ENCODE measurements around the gene NTN1.

NTN1 gene

DNA sequence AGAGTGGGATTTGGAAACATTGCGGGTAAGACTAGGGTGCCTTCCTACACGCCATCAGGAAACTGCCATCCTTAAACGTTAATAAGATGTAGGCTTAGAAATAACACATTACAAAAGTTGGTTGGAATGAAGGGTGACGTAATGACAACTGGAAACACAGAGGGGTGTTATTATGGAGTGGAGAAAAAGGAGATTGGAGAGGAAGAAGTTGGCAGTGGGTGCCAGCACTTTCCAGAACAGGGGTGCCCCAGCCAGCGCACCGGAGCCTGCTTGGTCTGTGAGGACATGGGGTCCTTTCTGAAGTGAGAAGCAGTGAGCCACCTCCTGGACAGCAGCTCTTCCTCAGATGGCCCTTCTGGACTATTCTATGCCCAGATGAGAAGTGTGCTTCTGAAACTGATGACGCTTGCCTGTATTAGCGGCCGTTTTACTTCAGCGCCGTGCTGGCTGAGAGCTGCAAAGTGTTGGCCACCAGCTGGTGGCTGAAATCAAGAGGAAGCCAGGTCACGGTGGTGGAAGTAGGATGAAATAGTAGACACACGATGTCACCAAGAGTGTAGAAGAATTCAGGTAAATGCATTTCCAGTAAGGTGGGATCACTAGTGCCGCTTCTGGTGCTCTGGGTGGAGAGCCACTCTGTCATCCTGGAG lies 244.8 kb downstream of the NTN1 start:
- H3K9me3 Mint-ChIP-seq, result no peaks in the 10 kb centered on the region
- DNase-seq (no peak), ATAC-seq (no peak)
- H3K4me1 Mint-ChIP-seq, result no peaks in the 10 kb centered on the region
- no peak overlapping the region for H3K4me3 Mint-ChIP-seq
- H3K27me3 Mint-ChIP-seq, result no peaks in the 10 kb centered on the region
- no peak overlapping the region for H3K27ac Mint-ChIP-seq

DNA sequence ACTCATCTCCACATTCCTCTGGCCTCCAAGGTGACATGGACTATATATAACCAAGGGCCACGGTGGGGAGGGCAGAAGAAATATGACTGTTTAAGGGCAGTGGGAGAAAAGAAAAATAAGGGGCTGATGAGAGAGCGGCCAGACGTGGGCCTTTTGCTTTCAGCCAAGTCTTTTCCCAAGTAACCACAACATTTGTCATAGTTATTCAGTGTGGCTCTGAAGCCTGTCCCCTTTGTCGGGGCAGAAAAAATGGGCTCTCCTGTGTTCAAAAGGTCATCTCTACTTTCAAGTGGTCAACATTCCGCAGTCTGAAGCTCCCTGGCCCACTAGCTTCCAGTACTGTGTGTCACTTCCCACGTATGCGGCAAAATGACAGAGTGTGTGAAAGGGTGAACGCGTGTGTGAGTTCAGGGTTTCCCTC lies 245.4 kb downstream of the NTN1 start:
- no peaks in the 10 kb centered on the region for H3K9me3 Mint-ChIP-seq
- ATAC-seq (no peak), DNase-seq (no peak)
- H3K4me3 Mint-ChIP-seq, result no peak overlapping the region
- H3K4me1 Mint-ChIP-seq, result no peaks in the 10 kb centered on the region
- H3K27ac Mint-ChIP-seq, result no peak overlapping the region
- no peaks in the 10 kb centered on the region for H3K27me3 Mint-ChIP-seq

- Mint-ChIP-seq H3K27ac (no peak overlapping the region), H3K27me3 (no peaks in the 10 kb centered on the region), H3K4me3 (no peak overlapping the region), H3K4me1 (peaks cover 11% of the 10 kb centered on the region), H3K9me3 (no peaks in the 10 kb centered on the region)
- no peak for DNase-seq
- no peak for ATAC-seq
Observed at GRCh38 chr17:9268546-9268945, 247.2 kb downstream of the NTN1 start.

DNA sequence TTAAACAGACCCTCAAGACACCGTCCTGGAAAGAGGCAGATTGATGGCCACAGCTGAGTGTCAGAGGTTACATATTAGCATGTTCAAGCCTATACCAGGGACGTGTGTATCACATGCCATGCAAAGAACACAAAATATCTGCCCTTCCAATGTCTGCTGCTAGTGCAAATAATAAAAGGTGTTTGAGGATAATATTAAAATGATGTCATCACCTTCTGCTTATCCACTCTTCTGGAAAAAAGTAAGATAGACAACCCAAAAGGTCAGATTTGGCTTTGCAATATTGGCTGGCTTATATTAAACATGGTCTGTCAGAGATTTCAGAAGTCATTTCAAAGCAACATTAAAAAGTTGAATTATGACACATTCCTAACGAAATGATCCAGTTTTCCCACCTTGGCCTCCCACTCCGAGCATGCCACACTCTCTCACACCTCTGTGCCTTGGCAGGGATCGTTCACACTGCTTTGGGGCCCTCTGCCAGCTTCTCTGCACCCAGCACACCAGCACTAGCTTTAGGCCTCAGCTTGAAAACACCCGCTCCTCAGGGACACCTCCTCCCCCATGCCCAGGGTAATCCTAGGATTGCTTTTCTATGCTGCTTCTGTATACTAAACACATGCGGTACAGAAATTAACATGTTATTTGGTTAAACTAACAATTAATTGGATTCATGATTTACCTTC lies 248.2 kb downstream of the NTN1 start:
- H3K27ac Mint-ChIP-seq, result peak overlapping the region in 1 of 2 donors; percentile 84
- no peaks in the 10 kb centered on the region for H3K9me3 Mint-ChIP-seq
- DNase-seq, result no peak
- H3K27me3 Mint-ChIP-seq, result no peaks in the 10 kb centered on the region
- H3K4me3 Mint-ChIP-seq, result no peak overlapping the region
- ATAC-seq, result no peak
- H3K4me1 Mint-ChIP-seq, result peaks cover 21% of the 10 kb centered on the region

- H3K9me3 Mint-ChIP-seq, result no peaks in the 10 kb centered on the region
- ATAC-seq, result no peak
- no peak overlapping the region for H3K27ac Mint-ChIP-seq
Observed at GRCh38 chr17:9270921-9271320, 249.6 kb downstream of the NTN1 start.

DNA sequence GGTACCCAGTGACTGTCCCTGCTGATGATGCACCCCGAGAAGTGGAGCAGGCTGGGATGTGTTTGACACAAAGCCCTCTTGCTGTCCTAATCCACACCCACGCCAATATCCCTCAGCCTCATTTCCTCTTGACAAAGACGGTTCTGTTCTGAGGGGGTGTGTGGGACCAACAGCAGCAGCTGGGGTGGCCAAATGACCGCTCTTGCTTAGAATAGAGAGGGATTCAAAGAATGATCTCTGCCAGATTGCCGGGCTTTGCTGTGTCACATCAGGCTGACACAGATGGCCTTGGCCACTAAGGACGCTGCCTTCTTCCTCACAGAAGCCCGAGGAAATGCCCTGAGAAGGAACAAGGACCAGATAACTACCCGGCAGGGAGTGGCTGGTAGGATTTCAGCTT lies 250.7 kb downstream of the NTN1 start:
- H3K27me3 Mint-ChIP-seq, result no peaks in the 10 kb centered on the region
- no peak for ATAC-seq
- no peak for DNase-seq
- no peaks in the 10 kb centered on the region for H3K9me3 Mint-ChIP-seq
- peaks cover 28% of the 10 kb centered on the region for H3K4me1 Mint-ChIP-seq
- no peak overlapping the region for H3K4me3 Mint-ChIP-seq
- H3K27ac Mint-ChIP-seq, result no peak overlapping the region

More at GRCh38 chr17:9270921-9271320, 249.6 kb downstream of the NTN1 start:
- H3K27me3 Mint-ChIP-seq, result no peaks in the 10 kb centered on the region
- DNase-seq, result no peak
- peaks cover 28% of the 10 kb centered on the region for H3K4me1 Mint-ChIP-seq
- H3K4me3 Mint-ChIP-seq, result no peak overlapping the region

DNA sequence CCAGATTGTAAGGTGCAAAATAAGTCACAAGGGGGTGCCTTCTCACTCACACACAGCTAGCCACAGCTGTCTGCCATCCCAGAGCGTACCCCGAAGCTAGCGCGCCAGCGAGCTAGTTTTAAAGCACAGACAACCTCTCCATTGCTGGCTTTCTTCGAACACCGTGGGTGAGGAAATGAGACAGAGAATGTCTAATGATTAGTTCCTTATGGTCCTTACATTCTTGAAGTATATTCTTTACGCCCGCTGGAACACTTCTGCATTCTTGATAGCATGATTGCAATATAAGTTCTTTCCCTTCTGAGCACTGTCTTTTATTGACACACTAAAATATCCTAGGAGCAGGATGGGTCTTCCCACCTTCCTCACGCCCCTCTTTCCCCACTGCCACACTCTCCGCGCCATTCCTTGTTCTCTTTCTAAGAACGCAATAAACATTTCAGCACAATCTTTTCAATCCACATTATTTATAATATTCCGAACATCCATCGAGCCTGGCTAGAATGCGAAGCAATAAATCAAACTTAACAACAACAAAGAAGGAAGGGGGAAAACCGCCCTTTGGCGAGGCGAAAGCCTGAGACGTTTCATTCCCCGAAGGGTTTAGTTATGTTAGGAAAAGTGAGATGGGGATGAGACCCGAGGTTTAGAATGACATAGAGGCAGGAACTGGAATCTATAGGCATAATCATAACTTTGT lies 251.3 kb downstream of the NTN1 start:
- DNase-seq (no peak), ATAC-seq (no peak)
- Mint-ChIP-seq H3K4me1 (peaks cover 28% of the 10 kb centered on the region), H3K27me3 (no peaks in the 10 kb centered on the region), H3K9me3 (no peaks in the 10 kb centered on the region), H3K27ac (no peak overlapping the region), H3K4me3 (peak overlapping the region in 1 of 2 donors; percentile 72)

DNA sequence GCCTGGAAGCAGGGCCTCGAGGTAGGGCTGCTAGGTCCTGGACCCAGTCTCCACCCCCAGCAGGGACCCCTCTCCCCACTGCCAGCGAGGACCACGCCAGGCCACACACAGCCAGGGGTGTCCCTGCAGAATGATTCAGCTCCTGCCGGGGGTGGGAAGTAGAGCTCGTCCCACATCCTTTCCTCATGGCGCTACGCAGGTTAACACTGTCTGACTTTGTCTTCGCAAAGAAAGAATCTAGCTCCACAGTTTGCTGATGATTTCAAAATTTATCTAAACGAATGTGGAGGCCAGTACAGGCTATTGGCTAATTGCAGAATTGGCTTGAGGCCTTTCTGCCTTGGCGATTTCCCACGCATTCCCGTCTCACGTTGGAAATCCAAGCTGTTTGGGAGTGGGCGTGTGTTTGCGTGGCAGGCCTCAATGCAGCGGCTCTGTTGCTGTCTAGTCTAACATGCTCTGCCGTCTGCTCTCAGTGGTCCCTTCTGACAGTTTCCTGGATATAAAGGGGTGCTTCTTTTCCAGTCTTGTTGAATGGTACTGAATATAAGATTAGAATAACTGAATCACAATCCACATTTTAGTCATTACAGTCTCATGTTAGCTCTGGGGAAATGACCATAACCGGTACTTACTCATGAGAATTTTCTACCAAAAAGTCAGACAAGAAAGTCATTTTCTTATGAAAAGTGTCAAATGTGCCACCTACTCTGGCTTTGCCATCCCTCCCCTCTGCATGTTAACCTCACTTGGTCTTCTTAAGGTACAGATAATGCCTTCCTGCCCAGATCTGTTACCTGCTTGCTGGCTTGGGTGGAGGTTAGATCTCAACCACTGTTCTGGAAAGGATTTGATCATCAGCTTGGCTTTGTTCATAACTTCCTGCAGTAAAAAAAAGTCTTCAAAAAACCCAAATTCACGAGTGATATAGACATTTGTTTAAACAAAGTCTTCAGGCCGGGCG lies 252.4 kb downstream of the NTN1 start:
- Mint-ChIP-seq H3K27me3 (no peaks in the 10 kb centered on the region), H3K4me1 (peaks cover 28% of the 10 kb centered on the region), H3K4me3 (peak overlapping the region; percentile 55 to 72), H3K9me3 (no peaks in the 10 kb centered on the region), H3K27ac (peak overlapping the region; percentile 89 to 92)
- peak; percentile 99 for ATAC-seq
- DNase-seq, result peak; percentile 19 to 80

GRCh38 chr17:9274973-9275372 lies 253.7 kb downstream of the NTN1 start:
- Mint-ChIP-seq H3K9me3 (no peaks in the 10 kb centered on the region), H3K4me1 (peaks cover 28% of the 10 kb centered on the region), H3K27ac (peak overlapping the region in 1 of 2 donors; percentile 83), H3K27me3 (no peaks in the 10 kb centered on the region), H3K4me3 (peak overlapping the region; percentile 8 to 23)
- ATAC-seq (no peak), DNase-seq (no peak)

DNA sequence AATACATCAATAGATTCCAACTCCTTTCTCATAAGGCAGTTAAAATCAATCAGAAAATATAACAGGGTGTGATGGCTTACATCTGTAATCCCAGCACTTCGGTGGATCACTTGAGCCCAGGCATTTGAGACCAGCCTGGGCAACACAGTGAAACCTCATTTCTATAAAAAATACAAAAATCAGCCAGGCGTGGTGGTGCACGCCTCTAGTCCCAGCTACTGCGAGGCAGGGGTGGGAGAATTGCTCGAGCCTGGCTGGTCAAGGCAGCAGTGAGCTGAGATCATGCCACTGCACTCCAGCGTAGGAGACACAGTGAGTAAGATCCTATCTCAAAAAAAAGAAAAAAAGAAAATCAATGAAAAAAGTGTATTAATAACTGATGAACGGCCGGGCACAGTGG lies 258.6 kb downstream of the NTN1 start:
- H3K9me3 Mint-ChIP-seq, result no peaks in the 10 kb centered on the region
- no peaks in the 10 kb centered on the region for H3K27me3 Mint-ChIP-seq
- ATAC-seq (no peak), DNase-seq (no peak)
- peaks cover 7% of the 10 kb centered on the region for H3K4me1 Mint-ChIP-seq
- no peak overlapping the region for H3K4me3 Mint-ChIP-seq
- H3K27ac Mint-ChIP-seq, result peak overlapping the region in 1 of 2 donors; percentile 35

DNA sequence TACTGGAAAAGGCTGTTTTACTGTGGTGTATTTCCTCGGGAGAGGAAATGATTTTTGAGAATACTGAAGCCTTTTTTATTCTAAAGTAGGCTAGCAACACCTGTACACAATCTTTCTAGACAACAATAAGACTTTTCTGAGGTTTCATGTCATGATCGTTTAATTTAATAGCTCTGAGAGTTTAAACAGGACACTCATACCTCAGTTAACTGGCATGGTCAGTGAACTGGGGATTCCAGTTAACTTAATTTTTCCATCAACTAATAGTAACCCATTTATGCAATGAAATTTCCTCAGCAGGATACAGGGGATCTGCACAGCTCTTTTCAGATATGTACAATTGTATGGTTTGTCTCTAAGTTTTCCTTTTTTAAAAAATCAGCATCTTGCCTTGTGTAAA lies 262.6 kb downstream of the NTN1 start:
- H3K4me3 Mint-ChIP-seq, result no peak overlapping the region
- H3K27me3 Mint-ChIP-seq, result no peaks in the 10 kb centered on the region
- no peak for DNase-seq
- H3K27ac Mint-ChIP-seq, result no peak overlapping the region
- peaks cover 17% of the 10 kb centered on the region for H3K4me1 Mint-ChIP-seq
- no peaks in the 10 kb centered on the region for H3K9me3 Mint-ChIP-seq
- no peak for ATAC-seq

- Mint-ChIP-seq H3K4me3 (no peak overlapping the region), H3K4me1 (peaks cover 27% of the 10 kb centered on the region), H3K9me3 (no peaks in the 10 kb centered on the region), H3K27ac (no peak overlapping the region), H3K27me3 (no peaks in the 10 kb centered on the region)
- ATAC-seq (no peak), DNase-seq (no peak)
Observed at GRCh38 chr17:9284884-9285283, 263.6 kb downstream of the NTN1 start.

GRCh38 chr17:9285602-9286427 lies 264.5 kb downstream of the NTN1 start:
- no peak overlapping the region for H3K4me3 Mint-ChIP-seq
- H3K27ac Mint-ChIP-seq, result no peak overlapping the region
- H3K27me3 Mint-ChIP-seq, result no peaks in the 10 kb centered on the region
- DNase-seq (no peak), ATAC-seq (no peak)
- H3K4me1 Mint-ChIP-seq, result peaks cover 36% of the 10 kb centered on the region
- no peaks in the 10 kb centered on the region for H3K9me3 Mint-ChIP-seq

DNA sequence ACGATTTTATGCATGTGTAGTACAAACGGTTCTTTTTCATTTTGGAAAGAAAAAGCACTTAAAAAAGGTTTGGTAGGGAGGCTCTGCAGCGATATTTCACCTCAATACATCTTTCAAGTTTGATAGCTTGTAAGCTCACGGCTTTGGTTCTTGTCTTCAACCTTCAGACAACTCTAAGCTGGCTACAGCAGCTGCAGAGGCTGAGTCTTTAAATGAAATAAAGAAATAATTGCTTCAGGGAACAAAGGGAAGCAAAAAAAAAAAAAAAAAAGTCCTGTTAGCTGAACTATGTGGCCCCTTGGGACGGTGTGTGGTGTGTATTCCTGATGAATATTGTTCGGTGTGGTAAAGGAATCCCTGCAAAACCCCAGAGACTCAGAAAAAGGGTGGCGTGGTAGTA lies 265.1 kb downstream of the NTN1 start:
- peaks cover 39% of the 10 kb centered on the region for H3K4me1 Mint-ChIP-seq

More for the DNA sequence above, 265.1 kb downstream of the NTN1 start:
- no peak for DNase-seq
- H3K4me3 Mint-ChIP-seq, result no peak overlapping the region
- no peak for ATAC-seq
- no peaks in the 10 kb centered on the region for H3K9me3 Mint-ChIP-seq
- no peaks in the 10 kb centered on the region for H3K27me3 Mint-ChIP-seq
- no peak overlapping the region for H3K27ac Mint-ChIP-seq
